ENCODE measurements around the gene ARHGAP12.

ARHGAP12 gene

DNA sequence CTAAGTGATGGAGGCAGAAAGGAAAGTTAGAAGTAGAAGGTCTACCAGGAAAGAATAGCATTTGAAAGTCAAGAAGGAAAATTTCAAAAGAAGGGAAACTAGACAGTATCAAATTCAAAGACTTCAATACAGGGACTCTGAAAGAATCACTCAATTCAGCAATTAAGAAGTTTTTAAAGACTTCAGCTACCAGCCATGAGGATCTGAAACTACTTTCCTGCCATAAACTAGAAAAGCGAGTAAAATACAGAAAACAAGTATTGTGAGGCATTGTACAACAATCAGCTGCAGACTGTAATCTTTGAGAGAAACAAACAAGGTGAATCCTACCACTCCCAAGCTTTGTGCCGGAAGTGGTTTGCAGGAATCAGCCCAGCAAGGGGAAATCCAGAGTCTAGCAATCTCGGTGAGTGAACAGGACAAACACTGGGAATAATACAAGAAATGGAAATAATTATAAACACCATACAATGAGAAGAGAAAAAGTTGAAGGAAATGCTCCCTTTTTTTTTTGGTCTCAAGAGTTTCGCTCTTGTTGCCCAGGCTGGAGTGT lies 62.4 kb downstream of the ARHGAP12 start:
- no peak overlapping the region for H2AFZ ChIP-seq (ENCODE audit: low read depth)
- H4K20me1 ChIP-seq (ENCODE audit: insufficient read depth), result no peaks in the 10 kb centered on the region
- H3K4me1 ChIP-seq (ENCODE audit: low read depth, poor library complexity, severe bottlenecking), result peaks cover 13% of the 10 kb centered on the region
- no peak overlapping the region for H3K27ac ChIP-seq
- no peaks in the 10 kb centered on the region for H3K27me3 ChIP-seq (ENCODE audit: insufficient read depth, low read depth)
- H3K36me3 ChIP-seq (ENCODE audit: insufficient read depth), result no peaks in the 10 kb centered on the region
- no peaks in the 10 kb centered on the region for H3K79me2 ChIP-seq (ENCODE audit: insufficient read depth, low read depth)
- TF ChIP-seq, protein P1, sequence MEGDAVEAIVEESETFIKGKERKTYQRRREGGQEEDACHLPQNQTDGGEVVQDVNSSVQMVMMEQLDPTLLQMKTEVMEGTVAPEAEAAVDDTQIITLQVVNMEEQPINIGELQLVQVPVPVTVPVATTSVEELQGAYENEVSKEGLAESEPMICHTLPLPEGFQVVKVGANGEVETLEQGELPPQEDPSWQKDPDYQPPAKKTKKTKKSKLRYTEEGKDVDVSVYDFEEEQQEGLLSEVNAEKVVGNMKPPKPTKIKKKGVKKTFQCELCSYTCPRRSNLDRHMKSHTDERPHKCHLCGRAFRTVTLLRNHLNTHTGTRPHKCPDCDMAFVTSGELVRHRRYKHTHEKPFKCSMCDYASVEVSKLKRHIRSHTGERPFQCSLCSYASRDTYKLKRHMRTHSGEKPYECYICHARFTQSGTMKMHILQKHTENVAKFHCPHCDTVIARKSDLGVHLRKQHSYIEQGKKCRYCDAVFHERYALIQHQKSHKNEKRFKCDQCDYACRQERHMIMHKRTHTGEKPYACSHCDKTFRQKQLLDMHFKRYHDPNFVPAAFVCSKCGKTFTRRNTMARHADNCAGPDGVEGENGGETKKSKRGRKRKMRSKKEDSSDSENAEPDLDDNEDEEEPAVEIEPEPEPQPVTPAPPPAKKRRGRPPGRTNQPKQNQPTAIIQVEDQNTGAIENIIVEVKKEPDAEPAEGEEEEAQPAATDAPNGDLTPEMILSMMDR (conservative IDR thresholded peaks at IDR 0.05; ENCODE audit: low read depth, low read length), result no peak
- no peak overlapping the region for H3K4me3 ChIP-seq (IDR thresholded peaks at IDR 0.05; ENCODE audit: insufficient read depth, low read depth, low read length)
- no peak overlapping the region for H3K4me2 ChIP-seq
- no peak overlapping the region for H3K9ac ChIP-seq

DNA sequence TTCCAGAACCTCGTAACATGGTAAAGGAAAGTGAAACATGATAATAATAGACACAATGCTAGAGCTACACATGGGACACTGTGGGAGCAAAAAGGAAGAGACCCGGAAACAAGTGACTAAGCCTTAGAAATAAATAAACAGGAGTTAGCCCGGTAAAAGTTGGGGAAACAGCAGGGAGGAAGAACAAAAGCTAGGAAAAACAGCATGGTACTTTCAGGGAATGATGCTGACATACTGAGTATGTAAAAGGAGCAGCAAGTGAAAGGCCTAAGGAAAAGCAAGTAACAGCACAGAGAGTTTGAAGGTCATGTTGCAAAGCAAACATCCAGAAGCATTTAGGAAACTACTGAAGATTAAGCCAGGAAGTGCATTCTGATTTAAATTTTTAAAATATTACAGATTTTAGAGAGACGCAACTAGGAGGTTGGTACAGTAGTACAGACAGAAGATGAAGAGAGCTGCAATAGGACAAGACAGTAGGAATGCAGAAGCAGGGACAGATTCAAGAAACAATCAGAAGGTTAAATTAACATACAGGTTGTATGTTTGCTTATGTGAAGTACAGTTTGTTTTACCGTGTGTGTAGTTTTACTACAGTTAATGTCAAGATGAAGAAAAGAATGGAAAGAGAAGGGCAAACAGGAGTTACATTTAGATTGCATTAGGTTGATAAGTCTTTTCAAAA lies 63.7 kb downstream of the ARHGAP12 start:
- no peak overlapping the region for H3K9ac ChIP-seq
- no peaks in the 10 kb centered on the region for H4K20me1 ChIP-seq (ENCODE audit: insufficient read depth)
- peaks cover 13% of the 10 kb centered on the region for H3K4me1 ChIP-seq (ENCODE audit: low read depth, poor library complexity, severe bottlenecking)
- H2AFZ ChIP-seq (ENCODE audit: low read depth), result no peak overlapping the region
- TF ChIP-seq, protein P1 (conservative IDR thresholded peaks at IDR 0.05; ENCODE audit: low read depth, low read length), result no peak
- H3K27me3 ChIP-seq (ENCODE audit: insufficient read depth, low read depth), result no peaks in the 10 kb centered on the region
- no peak overlapping the region for H3K4me2 ChIP-seq
- H3K79me2 ChIP-seq (ENCODE audit: insufficient read depth, low read depth), result no peaks in the 10 kb centered on the region
- no peak overlapping the region for H3K27ac ChIP-seq
- H3K36me3 ChIP-seq (ENCODE audit: insufficient read depth), result no peaks in the 10 kb centered on the region
- H3K4me3 ChIP-seq (IDR thresholded peaks at IDR 0.05; ENCODE audit: insufficient read depth, low read depth, low read length), result no peak overlapping the region

DNA sequence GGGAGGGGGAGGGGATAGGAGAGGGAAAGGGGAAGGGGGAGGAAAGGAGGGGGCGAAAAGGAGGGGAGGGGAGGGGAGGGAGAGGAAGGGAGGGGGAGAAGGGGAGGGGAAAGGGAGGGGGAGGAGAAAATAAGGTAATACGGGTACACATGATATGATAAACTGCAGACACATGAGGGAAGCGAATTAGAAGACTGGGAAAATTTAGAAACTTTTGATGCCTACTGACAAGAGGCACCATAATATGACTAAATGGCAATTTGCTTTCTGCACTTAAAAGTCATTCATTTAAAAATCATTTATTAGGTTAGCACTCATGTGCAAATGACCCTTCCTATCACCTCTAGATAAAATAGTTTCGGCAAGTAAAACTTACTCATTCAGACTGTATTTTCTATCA lies 73.6 kb downstream of the ARHGAP12 start:
- Histone ChIP-seq H3K27me3 (ENCODE audit: insufficient read depth, low read depth) (no peaks in the 10 kb centered on the region), H3K9ac (no peak overlapping the region), H2AFZ (ENCODE audit: low read depth) (no peak overlapping the region), H4K20me1 (ENCODE audit: insufficient read depth) (no peaks in the 10 kb centered on the region), H3K36me3 (ENCODE audit: insufficient read depth) (no peaks in the 10 kb centered on the region), H3K4me2 (no peak overlapping the region), H3K79me2 (ENCODE audit: insufficient read depth, low read depth) (no peaks in the 10 kb centered on the region), H3K4me3 (IDR thresholded peaks at IDR 0.05; ENCODE audit: insufficient read depth, low read depth, low read length) (no peak overlapping the region), H3K4me1 (ENCODE audit: low read depth, poor library complexity, severe bottlenecking) (no peaks in the 10 kb centered on the region), H3K27ac (no peak overlapping the region)
- TF ChIP-seq, protein P1 (conservative IDR thresholded peaks at IDR 0.05; ENCODE audit: low read depth, low read length), result no peak

DNA sequence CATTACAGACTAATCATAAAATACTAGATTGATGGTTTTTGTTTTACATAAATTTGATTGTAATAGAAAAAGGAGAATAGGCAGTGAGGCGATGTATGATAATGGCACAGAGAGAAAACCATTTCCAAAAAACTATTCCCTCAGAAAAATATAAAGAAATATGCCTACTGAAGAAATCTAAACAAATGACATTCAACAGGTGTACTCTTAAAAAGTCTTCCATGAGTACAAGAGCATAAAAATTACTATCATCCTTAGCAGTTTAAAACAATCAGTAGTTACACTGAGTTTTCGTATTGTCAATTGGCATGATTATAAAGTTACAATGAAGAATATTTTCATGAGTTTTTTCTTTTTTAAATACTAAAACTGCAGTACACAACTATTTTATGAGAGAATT lies 75.0 kb downstream of the ARHGAP12 start:
- Histone ChIP-seq H3K27me3 (ENCODE audit: insufficient read depth, low read depth) (no peaks in the 10 kb centered on the region), H4K20me1 (ENCODE audit: insufficient read depth) (no peaks in the 10 kb centered on the region), H2AFZ (ENCODE audit: low read depth) (no peak overlapping the region), H3K4me2 (no peak overlapping the region), H3K9ac (no peak overlapping the region), H3K36me3 (ENCODE audit: insufficient read depth) (no peaks in the 10 kb centered on the region), H3K27ac (no peak overlapping the region), H3K4me3 (IDR thresholded peaks at IDR 0.05; ENCODE audit: insufficient read depth, low read depth, low read length) (no peak overlapping the region), H3K79me2 (ENCODE audit: insufficient read depth, low read depth) (no peaks in the 10 kb centered on the region), H3K4me1 (ENCODE audit: low read depth, poor library complexity, severe bottlenecking) (no peaks in the 10 kb centered on the region)
- TF ChIP-seq, protein P1 (conservative IDR thresholded peaks at IDR 0.05; ENCODE audit: low read depth, low read length), result no peak

All from KMS-11 (cell line).